Esophagus muscularis mucosa (tissue), 4 donors: ENCODE results near the gene KPNA4.

Experiments used
- CTCF ChIP-seq, 3 experiments: fragments of 200-600 bp in 2 of 3; fragments of 450-650 bp in 1 of 3; sonication (generic) in 2 of 3; IDR thresholded peaks; one replicate each; pipeline ENCODE4 v1.5.1; 2017 to 2019; ENCODE audit warnings: antibody characterized with exemption in 3 of 3, mild to moderate bottlenecking in 2 of 3, moderate library complexity in 1 of 3
- EP300 ChIP-seq: sonication (generic); formaldehyde crosslinking; IDR thresholded peaks from one replicate; pipeline ENCODE4 v1.6.1; 2017; ENCODE audit warnings: antibody characterized with exemption
- POLR2A ChIP-seq: fragments of 450-650 bp; IDR thresholded peaks from one replicate; pipeline ENCODE4 v1.6.1; 2017; ENCODE audit warnings: antibody characterized with exemption, moderate library complexity, mild to moderate bottlenecking, low read depth
- POLR2AphosphoS5 ChIP-seq, 2 donors: sonication (generic); formaldehyde crosslinking; IDR thresholded peaks; one replicate each; pipeline ENCODE4 v1.6.1; 2017; ENCODE audit warnings: antibody characterized with exemption in 2 of 2

- no peak for TF ChIP-seq CTCF (IDR thresholded peaks at IDR 0.05)
- TF ChIP-seq POLR2A, result no peak
- no peak for TF ChIP-seq EP300
- no peak for TF ChIP-seq POLR2AphosphoS5 (IDR thresholded peaks at IDR 0.05)
Measured at GRCh38 chr3:160460033-160460432, 105.3 kb downstream of the KPNA4 start.
